Sigmoid colon (tissue), 7 donors: ENCODE results near the gene VCP. TPM values are rescaled to one million over a fixed set of nuclear protein-coding genes. Genes with fewer than 3 reads are reported as not detected.
A peak's percentile ranks its signal among the peaks of the same experiment; 100 is the strongest.

Experiments used
- DNase-seq: peaks from one replicate; pipeline ENCODE4 v3.0.0-alpha.2; 2019
- H3K27ac ChIP-seq, 4 donors: fragments of 200-600 bp; sonication (generic); one replicate each; pipeline ENCODE4 v1.5.1; 2016 to 2019; ENCODE audit warnings: mild to moderate bottlenecking in 1 of 4
- H3K27me3 ChIP-seq, 3 donors: fragments of 200-600 bp; sonication (generic); one replicate each; pipeline ENCODE4 v1.5.1; 2019; ENCODE audit warnings: mild to moderate bottlenecking in 1 of 3
- H3K36me3 ChIP-seq, 4 donors: fragments of 200-600 bp; sonication (generic); one replicate each; pipeline ENCODE4 v1.5.1; 2016 to 2019
- H3K4me1 ChIP-seq, 4 donors: fragments of 200-600 bp; sonication (generic); one replicate each; pipeline ENCODE4 v1.5.1; 2017 to 2019
- H3K4me3 ChIP-seq, 4 donors: fragments of 200-600 bp; sonication (generic); one replicate each; pipeline ENCODE4 v1.5.1; 2017 to 2019; ENCODE audit warnings: mild to moderate bottlenecking in 2 of 4, moderate library complexity in 1 of 4
- H3K9me3 ChIP-seq, 4 donors: fragments of 200-600 bp in 3 of 4; sonication (generic) in 3 of 4; one replicate each; pipeline versions ENCODE4 v1.5.1 to v1.6.1; 2013 to 2019
- EP300 ChIP-seq, 4 donors: sonication (generic); formaldehyde crosslinking; IDR thresholded peaks; one replicate each; pipeline ENCODE4 v1.6.1; 2017; ENCODE audit warnings: antibody characterized with exemption in 4 of 4
- POLR2A ChIP-seq, 2 donors: fragments of 450-650 bp; IDR thresholded peaks; one replicate each; pipeline ENCODE4 v1.6.1; 2016; ENCODE audit warnings: antibody characterized with exemption in 2 of 2, mild to moderate bottlenecking in 2 of 2, moderate library complexity in 2 of 2
- POLR2AphosphoS5 ChIP-seq, 4 donors: sonication (generic); formaldehyde crosslinking; IDR thresholded peaks; one replicate each; pipeline ENCODE4 v1.6.1; 2017; ENCODE audit warnings: antibody characterized with exemption in 4 of 4
- WGBS, 2 donors: extraction: QIAGEN DNeasy Blood & Tissue Kit; methylation state at CpG; one replicate each; pipeline ENCODE4 v1.1.7; 2013; 5-methylcytosine and 5-hydroxymethylcytosine counted together
- intact Hi-C: fragments of 100-400 bp; cut with DNase I; formaldehyde crosslinking; loops from one replicate; pipeline ENCODE4 v1.15.1; 2023
- polyA plus RNA-seq, 3 donors: library from polyadenylated mRNA; stranded (reverse); fragments of 200-250 nt; gene quantifications; one replicate each; pipeline ENCODE4 v1.2.3, GENCODE V29; 2013
- total RNA-seq, 4 donors: library from RNA; depleted of rRNA; stranded (reverse); fragments of >200 nt; gene quantifications; one replicate each; pipeline ENCODE4 v1.1.0, GENCODE V29; 2016
- TF ChIP-seq, protein P1 (sequence below), 4 experiments: fragments of 450-650 bp in 3 of 4; fragments of 200-600 bp in 1 of 4; IDR thresholded peaks; one replicate each; pipeline ENCODE4 v1.5.1; 2016 to 2019; ENCODE audit warnings: antibody characterized with exemption in 4 of 4, mild to moderate bottlenecking in 3 of 4, moderate library complexity in 2 of 4
- donor health status: healthy with polysubstance abuse.
- donor health status: Bipolar disorder and iron deficiency.
- donor health status: healthy.

The VCP gene
- total and polyA plus RNA-seq, 7 donors: 50.5 to 129 (median 108) TPM

DNA sequence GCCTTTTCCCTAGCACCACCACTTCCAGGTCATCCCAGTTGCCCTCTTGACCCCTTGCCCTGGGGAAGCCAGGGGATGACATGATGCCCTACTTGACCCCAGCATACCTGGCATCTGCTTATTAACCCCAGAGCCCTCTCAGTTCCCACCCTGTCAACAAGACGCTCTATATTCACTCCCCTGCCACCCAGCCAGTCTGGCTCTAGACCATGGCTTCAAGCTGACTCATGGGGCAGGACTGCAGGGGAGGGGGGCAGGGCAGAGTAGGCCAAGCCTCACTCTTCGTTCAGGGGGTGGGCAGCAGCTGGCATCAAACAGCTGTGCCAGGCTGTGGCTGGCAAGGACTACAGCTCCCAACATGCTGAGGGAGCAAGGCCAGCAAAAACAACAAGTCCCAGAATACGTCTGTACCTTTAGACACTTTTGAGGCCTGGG is 37.9 kb upstream of the VCP start:
- no peak for DNase-seq
- Histone ChIP-seq H3K27me3 (no peaks in the 10 kb centered on the region), H3K9me3 (peaks cover 0 to 3% (median 0%) of the 10 kb centered on the region in 4 donors), H3K4me1 (peaks cover 0 to 56% (median 50%) of the 10 kb centered on the region in 4 donors), H3K27ac (peak overlapping the region; percentile 90 to 96 (median 92)), H3K4me3 (peak overlapping the region in 3 of 4 donors; percentile 58 to 87 (median 82)), H3K36me3 (peaks cover 25 to 34% (median 28%) of the 10 kb centered on the region in 4 donors)
- WGBS, 2 donors: 46 to 48% methylated on average over 3 of the region's 3 CpGs
- intact Hi-C loops: loop anchor here (5.0 kb wide), 3 partner anchors 38 to 492 kb away; partner anchors contain the start of gene VCP
- TF ChIP-seq POLR2A (IDR thresholded peaks at IDR 0.05) (no peak), POLR2AphosphoS5 (IDR thresholded peaks at IDR 0.05) (no peak)
- TF ChIP-seq, protein P1, sequence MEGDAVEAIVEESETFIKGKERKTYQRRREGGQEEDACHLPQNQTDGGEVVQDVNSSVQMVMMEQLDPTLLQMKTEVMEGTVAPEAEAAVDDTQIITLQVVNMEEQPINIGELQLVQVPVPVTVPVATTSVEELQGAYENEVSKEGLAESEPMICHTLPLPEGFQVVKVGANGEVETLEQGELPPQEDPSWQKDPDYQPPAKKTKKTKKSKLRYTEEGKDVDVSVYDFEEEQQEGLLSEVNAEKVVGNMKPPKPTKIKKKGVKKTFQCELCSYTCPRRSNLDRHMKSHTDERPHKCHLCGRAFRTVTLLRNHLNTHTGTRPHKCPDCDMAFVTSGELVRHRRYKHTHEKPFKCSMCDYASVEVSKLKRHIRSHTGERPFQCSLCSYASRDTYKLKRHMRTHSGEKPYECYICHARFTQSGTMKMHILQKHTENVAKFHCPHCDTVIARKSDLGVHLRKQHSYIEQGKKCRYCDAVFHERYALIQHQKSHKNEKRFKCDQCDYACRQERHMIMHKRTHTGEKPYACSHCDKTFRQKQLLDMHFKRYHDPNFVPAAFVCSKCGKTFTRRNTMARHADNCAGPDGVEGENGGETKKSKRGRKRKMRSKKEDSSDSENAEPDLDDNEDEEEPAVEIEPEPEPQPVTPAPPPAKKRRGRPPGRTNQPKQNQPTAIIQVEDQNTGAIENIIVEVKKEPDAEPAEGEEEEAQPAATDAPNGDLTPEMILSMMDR (IDR thresholded peaks at IDR 0.05): no peak

GRCh38 chr9:35108946-35109575 is 36.6 kb upstream of the VCP start:
- no peak overlapping the region for H3K27ac ChIP-seq
- peaks cover 0 to 3% (median 0%) of the 10 kb centered on the region in 4 donors for H3K9me3 ChIP-seq
- peaks cover 29 to 45% (median 37%) of the 10 kb centered on the region in 4 donors for H3K36me3 ChIP-seq
- 65 to 72% methylated on average over 8 of the region's 8 CpGs for WGBS, 2 donors
- no peaks in the 10 kb centered on the region for H3K27me3 ChIP-seq
- DNase-seq: no peak
- TF ChIP-seq, protein P1 (IDR thresholded peaks at IDR 0.05): no peak
- TF ChIP-seq POLR2AphosphoS5 (IDR thresholded peaks at IDR 0.05) (no peak), EP300 (IDR thresholded peaks at IDR 0.05) (no peak), POLR2A (IDR thresholded peaks at IDR 0.05) (no peak)
- H3K4me3 ChIP-seq: no peak overlapping the region
- intact Hi-C loops: no loop called here
- peaks cover 0 to 43% (median 37%) of the 10 kb centered on the region in 4 donors for H3K4me1 ChIP-seq

DNA sequence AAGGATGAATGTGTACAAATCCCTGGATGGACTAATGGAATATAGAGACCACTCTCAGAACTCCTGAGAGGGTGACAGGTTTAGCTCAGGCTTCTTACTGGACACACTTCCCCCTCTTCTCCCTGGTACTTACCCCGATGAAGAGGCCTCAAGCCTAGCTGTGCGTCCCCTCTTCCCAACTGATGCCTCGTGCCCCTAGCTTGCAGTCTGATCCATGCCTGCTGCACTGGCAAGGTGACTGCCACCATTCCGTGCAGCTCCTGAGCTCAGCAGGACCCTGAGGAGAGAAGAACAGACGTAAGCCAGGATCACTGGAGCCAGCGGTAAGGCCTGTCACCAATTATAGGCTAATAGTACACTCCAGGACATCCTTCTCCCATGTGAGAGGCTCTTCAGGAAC is 36.0 kb upstream of the VCP start:
- H3K36me3 ChIP-seq: peaks cover 29 to 45% (median 37%) of the 10 kb centered on the region in 4 donors
- no peaks in the 10 kb centered on the region for H3K27me3 ChIP-seq
- H3K4me1 ChIP-seq: peaks cover 0 to 41% (median 36%) of the 10 kb centered on the region in 4 donors
- no peak overlapping the region for H3K4me3 ChIP-seq
- peaks cover 0 to 3% (median 0%) of the 10 kb centered on the region in 4 donors for H3K9me3 ChIP-seq
- intact Hi-C loops: no loop called here
- H3K27ac ChIP-seq: no peak overlapping the region
- DNase-seq: no peak
- 94 to 96% methylated on average over 6 of the region's 6 CpGs for WGBS, 2 donors
- TF ChIP-seq POLR2A (IDR thresholded peaks at IDR 0.05): no peak
- no peak for TF ChIP-seq EP300 (IDR thresholded peaks at IDR 0.05)
- TF ChIP-seq, protein P1 (IDR thresholded peaks at IDR 0.05): no peak
- TF ChIP-seq POLR2AphosphoS5 (IDR thresholded peaks at IDR 0.05): no peak

DNA sequence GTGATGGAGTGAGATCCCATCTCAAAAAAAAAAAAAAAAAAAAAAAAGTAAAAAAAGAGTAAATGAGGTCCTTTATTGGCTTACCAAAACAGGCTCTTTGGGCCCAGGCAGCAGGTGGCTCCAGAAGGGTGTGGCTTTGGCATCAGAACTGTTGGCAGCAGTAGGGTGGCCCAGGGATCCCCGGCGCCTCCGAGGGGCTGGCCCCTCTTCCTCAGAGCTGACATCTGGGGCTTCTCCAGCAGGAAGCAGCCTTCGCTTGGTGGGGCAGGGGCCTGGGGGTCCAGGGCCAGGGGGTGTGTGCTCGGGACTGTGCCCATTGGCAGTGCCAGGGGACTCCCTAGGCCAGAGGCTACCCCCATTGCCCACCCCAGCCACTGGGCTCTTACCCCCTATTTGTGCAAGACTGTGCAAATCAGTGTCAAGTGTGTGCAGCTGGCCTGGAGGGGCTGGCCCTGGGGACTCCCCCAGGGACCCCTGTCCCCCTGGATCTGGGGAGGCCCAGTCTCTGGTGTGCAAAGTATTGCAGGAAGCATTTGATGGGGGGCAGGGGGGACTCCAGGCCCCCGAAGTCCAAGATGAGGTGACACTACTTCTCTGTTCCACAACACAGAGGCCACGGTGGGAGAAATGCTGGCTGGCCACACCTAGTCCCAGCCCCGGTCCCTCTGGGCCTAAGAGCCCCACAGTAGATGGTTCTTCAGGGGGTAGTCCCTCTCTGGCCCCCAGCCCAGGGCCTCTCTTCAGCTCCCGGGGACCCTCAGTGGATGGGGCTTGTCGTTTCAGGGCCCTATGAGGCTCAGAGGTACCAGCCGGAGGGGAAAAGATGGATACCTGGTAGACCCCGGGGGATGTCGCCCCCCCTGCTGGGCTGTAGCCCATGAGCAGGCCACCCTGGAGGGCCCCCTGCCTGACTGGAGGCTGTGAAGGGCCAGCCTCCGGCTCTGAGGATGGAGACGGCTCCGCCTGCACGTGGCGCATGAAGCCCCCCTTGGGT is 35.2 kb upstream of the VCP start:
- WGBS, 2 donors: 82 to 83% methylated on average over 18 of the region's 18 CpGs

More for the DNA sequence above, 35.2 kb upstream of the VCP start:
- Histone ChIP-seq H3K36me3 (peaks cover 29 to 45% (median 37%) of the 10 kb centered on the region in 4 donors), H3K9me3 (no peaks in the 10 kb centered on the region), H3K4me3 (no peak overlapping the region), H3K27ac (no peak overlapping the region), H3K27me3 (no peaks in the 10 kb centered on the region), H3K4me1 (peaks cover 0 to 37% (median 32%) of the 10 kb centered on the region in 4 donors)
- TF ChIP-seq EP300 (IDR thresholded peaks at IDR 0.05) (no peak), POLR2AphosphoS5 (IDR thresholded peaks at IDR 0.05) (no peak), POLR2A (IDR thresholded peaks at IDR 0.05) (no peak)
- TF ChIP-seq, protein P1 (IDR thresholded peaks at IDR 0.05): no peak
- no peak for DNase-seq
- intact Hi-C loops: no loop called here
